Peyer's patch (tissue), 4 donors: ENCODE measurements around the gene LAMC1. TPM values are rescaled to one million over a fixed set of nuclear protein-coding genes. Genes with fewer than 3 reads are reported as not detected.

Experiments
- DNase-seq, 3 donors: peaks; one replicate each; pipeline ENCODE4 v3.0.0-alpha.2; 2017 to 2019
- H3K27ac ChIP-seq, 4 donors: fragments of 200-600 bp; sonication (generic); one replicate each; pipeline ENCODE4 v1.5.1; 2016 to 2019
- H3K27me3 ChIP-seq, 2 donors: fragments of 200-600 bp; sonication (generic); one replicate each; pipeline ENCODE4 v1.5.1; 2019
- H3K36me3 ChIP-seq, 3 donors: fragments of 200-600 bp; sonication (generic); one replicate each; pipeline ENCODE4 v1.5.1; 2016 to 2019
- H3K4me1 ChIP-seq, 4 donors: fragments of 200-600 bp; sonication (generic); one replicate each; pipeline ENCODE4 v1.5.1; 2016 to 2019
- H3K4me3 ChIP-seq, 4 donors: fragments of 200-600 bp; sonication (generic); 1 replicate in 3 of 4; 2 replicates in 1 of 4; pipeline ENCODE4 v1.5.1; 2016 to 2019; ENCODE audit warnings: mild to moderate bottlenecking in 1 of 4
- H3K9me3 ChIP-seq, 4 donors: fragments of 200-600 bp; sonication (generic); one replicate each; pipeline ENCODE4 v1.5.1; 2016 to 2019; ENCODE audit warnings: mild to moderate bottlenecking in 1 of 4
- POLR2A ChIP-seq, 2 donors: fragments of 450-650 bp; IDR thresholded peaks; one replicate each; pipeline ENCODE4 v1.5.1; 2017; ENCODE audit warnings: antibody characterized with exemption in 2 of 2, mild to moderate bottlenecking in 2 of 2, moderate library complexity in 2 of 2
- total RNA-seq, 4 donors: library from RNA; depleted of rRNA; stranded (reverse); fragments of >200 nt; gene quantifications; one replicate each; pipeline ENCODE4 v1.1.0, GENCODE V29; 2016
- TF ChIP-seq, protein P1 (sequence below), 6 experiments: fragments of 450-650 bp in 4 of 6; fragments of 200-600 bp in 2 of 6; sonication (generic) in 1 of 6; IDR thresholded peaks; one replicate each; pipeline ENCODE4 v1.5.1; 2017 to 2019; ENCODE audit warnings: antibody characterized with exemption in 6 of 6, mild to moderate bottlenecking in 3 of 6, moderate library complexity in 1 of 6

Gene LAMC1
- total RNA-seq, 4 donors from 2014 or later: 46.4 to 291 (median 121) TPM

DNA sequence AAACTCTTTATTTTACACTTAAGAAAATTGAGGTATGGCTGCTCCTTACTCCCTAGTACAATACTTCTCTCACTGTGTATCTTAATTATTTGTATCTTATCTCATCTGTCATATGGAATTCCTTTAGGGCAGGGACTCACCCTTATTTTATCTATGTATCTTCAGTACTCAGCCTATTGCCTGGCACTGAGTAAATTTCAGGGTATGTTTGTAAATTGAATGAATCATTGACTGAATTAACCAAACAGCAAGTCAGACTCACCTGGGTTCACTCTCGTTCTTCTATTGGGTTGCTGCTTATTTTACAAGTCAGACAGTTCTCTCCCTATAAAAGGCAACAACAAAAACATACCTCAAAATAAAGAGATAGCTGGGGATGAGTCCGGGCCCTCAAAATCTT lies 63.8 kb downstream of the LAMC1 start:
- no peak for DNase-seq
- Histone ChIP-seq H3K4me3 (no peak overlapping the region), H3K27ac (no peak overlapping the region), H3K36me3 (no peaks in the 10 kb centered on the region), H3K9me3 (no peaks in the 10 kb centered on the region), H3K27me3 (no peaks in the 10 kb centered on the region), H3K4me1 (peaks cover 0 to 27% (median 0%) of the 10 kb centered on the region in 4 donors)
- TF ChIP-seq, protein P1, sequence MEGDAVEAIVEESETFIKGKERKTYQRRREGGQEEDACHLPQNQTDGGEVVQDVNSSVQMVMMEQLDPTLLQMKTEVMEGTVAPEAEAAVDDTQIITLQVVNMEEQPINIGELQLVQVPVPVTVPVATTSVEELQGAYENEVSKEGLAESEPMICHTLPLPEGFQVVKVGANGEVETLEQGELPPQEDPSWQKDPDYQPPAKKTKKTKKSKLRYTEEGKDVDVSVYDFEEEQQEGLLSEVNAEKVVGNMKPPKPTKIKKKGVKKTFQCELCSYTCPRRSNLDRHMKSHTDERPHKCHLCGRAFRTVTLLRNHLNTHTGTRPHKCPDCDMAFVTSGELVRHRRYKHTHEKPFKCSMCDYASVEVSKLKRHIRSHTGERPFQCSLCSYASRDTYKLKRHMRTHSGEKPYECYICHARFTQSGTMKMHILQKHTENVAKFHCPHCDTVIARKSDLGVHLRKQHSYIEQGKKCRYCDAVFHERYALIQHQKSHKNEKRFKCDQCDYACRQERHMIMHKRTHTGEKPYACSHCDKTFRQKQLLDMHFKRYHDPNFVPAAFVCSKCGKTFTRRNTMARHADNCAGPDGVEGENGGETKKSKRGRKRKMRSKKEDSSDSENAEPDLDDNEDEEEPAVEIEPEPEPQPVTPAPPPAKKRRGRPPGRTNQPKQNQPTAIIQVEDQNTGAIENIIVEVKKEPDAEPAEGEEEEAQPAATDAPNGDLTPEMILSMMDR (IDR thresholded peaks at IDR 0.05): no peak
- no peak for TF ChIP-seq POLR2A (IDR thresholded peaks at IDR 0.05)

DNA sequence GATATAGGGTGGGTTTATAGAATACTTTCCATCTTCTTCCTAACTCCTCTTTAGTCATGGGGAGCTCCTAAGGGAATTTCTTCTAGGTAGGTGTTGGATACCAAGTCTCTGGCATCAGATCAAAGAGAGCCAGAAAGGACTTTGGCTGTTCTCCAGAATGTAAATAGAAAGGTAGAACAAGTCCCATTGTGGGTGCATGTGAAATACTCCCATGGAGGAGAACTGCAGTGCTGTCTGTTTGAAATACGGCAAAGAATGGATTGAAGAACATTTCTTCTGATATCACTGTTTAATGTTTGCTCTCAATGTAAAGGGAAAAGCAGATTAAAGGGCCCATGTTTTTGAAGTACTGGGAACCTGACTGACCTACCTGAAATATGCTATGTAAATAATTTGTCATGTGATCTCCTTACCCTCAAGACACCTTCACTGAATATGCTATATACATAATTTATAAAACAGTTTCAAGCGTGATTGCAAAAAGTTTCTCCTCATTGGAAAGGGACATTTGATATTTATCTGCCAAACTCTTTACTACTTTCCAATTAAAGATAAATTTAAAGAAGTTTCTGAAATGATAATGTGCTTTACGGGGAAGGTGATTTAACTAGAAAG lies 65.9 kb downstream of the LAMC1 start:
- peaks cover 0 to 27% (median 0%) of the 10 kb centered on the region in 4 donors for H3K4me1 ChIP-seq
- peak overlapping the region in 1 of 4 donors; percentile 0 for H3K27ac ChIP-seq
- TF ChIP-seq POLR2A (IDR thresholded peaks at IDR 0.05): no peak
- TF ChIP-seq, protein P1 (IDR thresholded peaks at IDR 0.05): no peak
- H3K9me3 ChIP-seq: no peaks in the 10 kb centered on the region
- no peak overlapping the region for H3K4me3 ChIP-seq
- no peak for DNase-seq
- no peaks in the 10 kb centered on the region for H3K27me3 ChIP-seq
- H3K36me3 ChIP-seq: no peaks in the 10 kb centered on the region

DNA sequence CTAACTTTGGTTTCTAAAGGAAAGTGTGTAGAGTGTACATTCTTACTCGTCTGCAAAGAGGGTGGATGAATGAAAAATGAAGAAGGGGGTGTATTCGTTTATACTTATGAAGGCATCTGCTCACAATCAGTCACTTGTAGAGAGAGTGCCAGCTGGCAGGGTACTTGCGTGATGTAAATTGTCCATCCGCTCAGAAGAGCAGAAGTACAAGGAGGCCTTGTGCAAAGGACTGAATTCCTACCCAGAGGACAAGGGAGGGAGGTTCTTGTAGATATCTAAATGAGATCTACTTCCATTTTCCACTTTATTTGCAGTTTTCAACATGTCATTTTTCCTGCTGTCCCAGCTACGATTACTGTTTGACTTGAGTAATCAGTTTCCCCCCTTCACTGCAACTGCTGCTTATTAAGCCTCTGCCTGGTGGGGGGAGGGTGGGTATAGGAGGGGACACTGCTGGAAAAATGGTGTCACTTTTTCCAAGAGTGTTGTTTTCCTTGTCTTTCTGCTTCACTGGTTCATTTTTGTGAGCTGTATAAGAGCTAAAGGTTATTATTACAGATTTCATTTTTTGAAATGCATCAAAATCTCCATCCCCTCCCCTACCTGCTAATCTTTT lies 67.3 kb downstream of the LAMC1 start:
- Histone ChIP-seq H3K4me1 (peaks cover 0 to 23% (median 0%) of the 10 kb centered on the region in 4 donors), H3K36me3 (no peaks in the 10 kb centered on the region), H3K9me3 (no peaks in the 10 kb centered on the region), H3K4me3 (no peak overlapping the region), H3K27me3 (no peaks in the 10 kb centered on the region), H3K27ac (peak overlapping the region in 2 of 4 donors; percentile 16 to 37)
- DNase-seq: no peak
- TF ChIP-seq, protein P1 (IDR thresholded peaks at IDR 0.05): no peak
- no peak for TF ChIP-seq POLR2A (IDR thresholded peaks at IDR 0.05)

DNA sequence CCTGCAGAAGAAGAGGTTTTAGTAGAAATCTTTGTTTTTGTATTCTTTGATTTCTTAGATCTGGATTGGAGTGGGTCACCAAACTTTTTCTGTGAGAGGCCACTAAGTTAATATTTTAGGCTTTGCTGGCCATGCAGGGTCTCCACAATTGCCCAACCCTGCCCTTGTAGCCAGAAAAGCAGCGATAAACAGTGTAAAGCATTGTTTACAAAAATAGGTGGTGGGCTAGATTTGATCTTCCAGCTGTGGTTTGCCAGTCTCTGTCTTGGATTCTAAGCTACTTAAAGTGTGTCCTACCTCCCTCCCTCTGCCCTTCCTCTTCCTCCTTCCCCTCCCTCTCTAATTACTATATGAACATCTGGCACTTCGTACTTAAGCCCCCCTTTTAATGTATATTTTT lies 68.0 kb downstream of the LAMC1 start:
- H3K27me3 ChIP-seq: no peaks in the 10 kb centered on the region
- H3K4me3 ChIP-seq: no peak overlapping the region
- peak overlapping the region in 1 of 4 donors; percentile 37 for H3K27ac ChIP-seq
- H3K4me1 ChIP-seq: peaks cover 0 to 23% (median 0%) of the 10 kb centered on the region in 4 donors
- TF ChIP-seq, protein P1 (IDR thresholded peaks at IDR 0.05): no peak
- no peak for TF ChIP-seq POLR2A (IDR thresholded peaks at IDR 0.05)
- no peaks in the 10 kb centered on the region for H3K36me3 ChIP-seq
- no peaks in the 10 kb centered on the region for H3K9me3 ChIP-seq
- no peak for DNase-seq

DNA sequence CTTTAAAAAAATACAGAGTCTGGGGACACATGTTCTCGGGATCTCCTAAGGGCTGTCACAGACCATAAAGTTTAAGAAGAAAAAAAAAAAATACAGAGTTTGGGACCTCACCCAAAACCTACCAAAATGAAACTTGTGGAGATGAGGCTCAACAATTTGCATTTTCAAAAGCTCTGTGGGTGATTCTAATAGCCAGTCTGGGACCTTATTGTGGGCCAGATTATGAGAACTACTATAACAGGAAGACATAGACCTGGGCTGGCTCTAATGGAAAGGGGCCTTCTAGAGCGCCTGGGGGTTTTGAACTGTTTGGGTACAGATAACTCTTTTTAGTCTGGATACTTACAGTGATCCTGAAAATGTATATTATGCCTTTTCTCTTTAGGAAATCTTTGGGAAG lies 69.1 kb downstream of the LAMC1 start:
- TF ChIP-seq, protein P1 (IDR thresholded peaks at IDR 0.05): no peak
- TF ChIP-seq POLR2A (IDR thresholded peaks at IDR 0.05): no peak
- H3K4me3 ChIP-seq: no peak overlapping the region
- no peak for DNase-seq
- no peaks in the 10 kb centered on the region for H3K9me3 ChIP-seq
- peaks cover 0 to 31% (median 0%) of the 10 kb centered on the region in 4 donors for H3K4me1 ChIP-seq
- no peaks in the 10 kb centered on the region for H3K36me3 ChIP-seq
- no peaks in the 10 kb centered on the region for H3K27me3 ChIP-seq
- no peak overlapping the region for H3K27ac ChIP-seq
